Neural cell (in vitro differentiated cells): Measurements from ENCODE around the gene PCBP4. TPM values are rescaled to one million over a fixed set of nuclear protein-coding genes. Genes with fewer than 3 reads are reported as not detected.

Experiments used
- H2AFZ ChIP-seq: fragments of 200-600, 300-800 bp; sonication (generic), shearing (Covaris generic); 2 replicates; pipeline ENCODE4 v1.6.0; 2014; ENCODE audit warnings: low read depth, mild to moderate bottlenecking, antibody characterized with exemption, low read length, moderate library complexity
- H3F3A ChIP-seq: fragments of 200-600 bp; shearing (Covaris generic); 2 replicates; pipeline ENCODE4 v1.6.1; 2016; ENCODE audit warnings: mild to moderate bottlenecking, moderate library complexity, mixed read lengths, antibody characterized with exemption, low read length; ENCODE audit not compliant: insufficient read depth, poor library complexity, severe bottlenecking
- H3K27ac ChIP-seq: fragments of 200-600, 300-800 bp; sonication (generic), shearing (Covaris generic); 2 replicates; pipeline ENCODE4 v1.5.1; 2014; ENCODE audit warnings: mild to moderate bottlenecking, low read length, moderate library complexity
- H3K27me3 ChIP-seq: fragments of 300-800, 200-600 bp; sonication (generic), shearing (Covaris generic); 2 replicates; pipeline ENCODE4 v1.6.0; 2014; ENCODE audit warnings: mild to moderate bottlenecking, low read depth, low read length, moderate library complexity; ENCODE audit not compliant: insufficient read depth
- H3K36me3 ChIP-seq: fragments of 300-800, 200-600 bp; sonication (generic), shearing (Covaris generic); 2 replicates; pipeline ENCODE4 v1.5.1; 2014; ENCODE audit warnings: mild to moderate bottlenecking, antibody characterized with exemption, low read length, moderate library complexity; ENCODE audit not compliant: insufficient read depth
- H3K4me2 ChIP-seq: fragments of 300-800, 200-600 bp; sonication (generic), shearing (Covaris generic); 2 replicates; pipeline ENCODE4 v1.6.0; 2014; ENCODE audit warnings: mild to moderate bottlenecking, low read length
- H3K4me3 ChIP-seq: fragments of 300-800, 200-600 bp; sonication (generic), shearing (Covaris generic); 2 replicates; pipeline ENCODE4 v1.5.1; 2014; ENCODE audit warnings: mild to moderate bottlenecking, low read length, moderate library complexity
- H3K79me2 ChIP-seq: fragments of 200-600 bp; shearing (Covaris generic); replicated peaks from 2 replicates; pipeline ENCODE4 v1.6.0; 2014; ENCODE audit warnings: mild to moderate bottlenecking, low read length, moderate library complexity; ENCODE audit not compliant: insufficient read depth
- H3K9ac ChIP-seq: fragments of 300-800, 200-600 bp; sonication (generic), shearing (Covaris generic); 2 replicates; pipeline ENCODE4 v1.6.1; 2016; ENCODE audit warnings: mild to moderate bottlenecking, low read length, mixed read lengths
- H3K9me2 ChIP-seq: fragments of 200-600 bp; shearing (Covaris generic); 2 replicates; pipeline ENCODE4 v1.6.1; 2016; ENCODE audit warnings: mild to moderate bottlenecking, low read length, mixed read lengths; ENCODE audit not compliant: insufficient read depth
- H3K9me3 ChIP-seq: fragments of 200-600, 300-800 bp; sonication (generic), shearing (Covaris generic); 2 replicates; pipeline ENCODE4 v1.6.1; 2016; ENCODE audit warnings: mild to moderate bottlenecking, mixed run types, low read length, moderate library complexity, mixed read lengths
- H4K20me1 ChIP-seq: fragments of 200-600 bp; shearing (Covaris generic); 2 replicates; pipeline ENCODE4 v1.6.1; 2016; ENCODE audit warnings: mild to moderate bottlenecking, mixed run types; ENCODE audit not compliant: insufficient read depth
- EZH2 ChIP-seq: fragments of 200-600, 300-800 bp; shearing (Covaris generic), sonication (generic); IDR thresholded peaks from 2 replicates; pipeline ENCODE4 v1.6.1; 2014; ENCODE audit warnings: antibody characterized with exemption, low read length, borderline replicate concordance, mild to moderate bottlenecking; ENCODE audit not compliant: insufficient read depth, poor library complexity, severe bottlenecking
- MXI1 ChIP-seq: fragments of 450-650 bp; conservative IDR thresholded peaks from 2 replicates; pipeline ENCODE4 v1.6.1; 2014; ENCODE audit warnings: antibody characterized with exemption, mild to moderate bottlenecking; ENCODE audit not compliant: poor library complexity, severe bottlenecking
- POLR2AphosphoS5 ChIP-seq: IDR thresholded peaks from 2 replicates; pipeline ENCODE4 v1.6.1; 2012
- RAD21 ChIP-seq: fragments of 450-650 bp; conservative IDR thresholded peaks from 2 replicates; pipeline ENCODE4 v1.6.1; 2014; ENCODE audit warnings: antibody characterized with exemption, mild to moderate bottlenecking, moderate library complexity
- SMC3 ChIP-seq: fragments of 450-650 bp; conservative IDR thresholded peaks from 2 replicates; pipeline ENCODE4 v1.6.1; 2014; ENCODE audit warnings: antibody characterized with exemption, mild to moderate bottlenecking, moderate library complexity; ENCODE audit not compliant: poor library complexity
- TAF1 ChIP-seq: IDR thresholded peaks from 2 replicates; pipeline ENCODE4 v1.6.1; 2012; ENCODE audit warnings: low read depth
- polyA plus RNA-seq: library from polyadenylated mRNA; depleted of rRNA; stranded (reverse); fragments of >200 nt; gene quantifications from 2 replicates; pipeline ENCODE4 v1.2.3, GENCODE V29; 2014
- TF ChIP-seq, protein P1 (sequence below): IDR thresholded peaks from 2 replicates; pipeline ENCODE4 v1.6.1; 2012; ENCODE audit warnings: borderline replicate concordance
- TF ChIP-seq, protein P2 (sequence below): fragments of 450-650 bp; IDR thresholded peaks from 2 replicates; pipeline ENCODE4 v1.5.1; 2014; ENCODE audit warnings: antibody characterized with exemption, mild to moderate bottlenecking, moderate library complexity; ENCODE audit not compliant: poor library complexity, severe bottlenecking

The PCBP4 gene
- polyA plus RNA-seq, 1 donor from 2014 or later, result 251 TPM

DNA sequence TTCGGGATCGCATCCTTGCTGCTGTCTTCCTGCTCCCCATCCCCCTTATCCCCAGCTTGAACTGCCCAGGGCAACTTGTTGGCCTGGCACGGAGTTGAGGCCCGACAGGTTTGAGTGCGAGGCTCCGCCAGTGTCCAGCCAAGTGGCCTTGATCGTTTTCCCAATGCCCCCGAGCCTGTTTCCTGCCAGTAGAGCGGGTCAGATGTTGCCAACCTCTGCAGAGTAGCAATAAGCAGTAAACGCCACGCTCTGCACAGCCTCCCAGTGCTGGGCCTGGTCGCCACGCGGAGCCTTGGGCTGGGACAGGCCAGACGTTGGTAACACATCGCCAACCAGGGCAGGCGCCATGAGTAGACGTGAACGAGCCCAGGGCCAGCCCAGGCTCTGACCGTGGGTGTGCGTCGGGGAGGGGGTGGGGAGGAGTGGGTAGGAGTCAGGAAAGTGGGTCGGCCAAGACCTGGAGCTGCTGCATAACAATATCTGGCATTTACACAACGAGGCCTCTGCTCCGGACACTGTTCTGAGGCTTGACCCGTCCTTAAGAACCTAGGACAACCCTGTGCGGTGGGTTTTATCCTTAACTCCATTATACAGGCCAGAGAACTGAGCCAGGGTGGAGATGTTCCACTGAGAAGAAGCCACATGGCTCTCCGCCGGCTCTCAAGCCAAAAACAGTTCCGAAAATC is 7.2 kb upstream of the PCBP4 start:
- Histone ChIP-seq H4K20me1 (no peaks in the 10 kb centered on the region), H3F3A (no peaks in the 10 kb centered on the region), H2AFZ (peak overlapping the region; percentile 86), H3K9me2 (no peaks in the 10 kb centered on the region), H3K4me3 (peak overlapping the region; percentile 69), H3K36me3 (no peaks in the 10 kb centered on the region), H3K79me2 (no peaks in the 10 kb centered on the region), H3K9me3 (no peaks in the 10 kb centered on the region), H3K9ac (peak overlapping the region; percentile 85), H3K27ac (peak overlapping the region; percentile 70), H3K4me2 (peak overlapping the region; percentile 87), H3K27me3 (no peaks in the 10 kb centered on the region)
- TF ChIP-seq SMC3, result peak; percentile 19
- TF ChIP-seq MXI1, result no peak

DNA sequence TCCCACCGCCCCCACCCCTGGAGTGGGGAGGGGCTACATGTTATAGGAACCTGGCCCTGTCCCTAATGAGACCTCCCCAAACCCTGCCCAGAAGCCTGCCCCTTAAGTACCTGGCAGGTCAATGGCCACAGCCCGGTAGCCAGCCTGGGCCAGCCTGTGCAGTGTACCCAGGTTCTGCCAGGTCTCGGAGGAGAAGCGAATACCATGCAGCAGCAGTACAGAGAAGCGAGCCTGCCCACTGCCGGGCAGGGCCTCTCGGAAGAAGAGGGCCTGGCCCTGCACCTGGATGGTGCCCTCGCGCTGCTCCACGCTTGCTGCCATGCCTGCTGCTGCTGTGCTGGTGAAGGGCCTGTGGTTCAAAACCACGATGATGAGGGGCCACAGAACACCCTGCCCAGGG is 4.1 kb upstream of the PCBP4 start:
- no peaks in the 10 kb centered on the region for H4K20me1 ChIP-seq
- H3K9me2 ChIP-seq, result no peaks in the 10 kb centered on the region
- H3K27me3 ChIP-seq, result no peaks in the 10 kb centered on the region
- H3K4me2 ChIP-seq, result no peak overlapping the region
- H3K4me3 ChIP-seq, result no peak overlapping the region
- no peaks in the 10 kb centered on the region for H3K9me3 ChIP-seq
- no peak for TF ChIP-seq EZH2
- TF ChIP-seq, protein P1, sequence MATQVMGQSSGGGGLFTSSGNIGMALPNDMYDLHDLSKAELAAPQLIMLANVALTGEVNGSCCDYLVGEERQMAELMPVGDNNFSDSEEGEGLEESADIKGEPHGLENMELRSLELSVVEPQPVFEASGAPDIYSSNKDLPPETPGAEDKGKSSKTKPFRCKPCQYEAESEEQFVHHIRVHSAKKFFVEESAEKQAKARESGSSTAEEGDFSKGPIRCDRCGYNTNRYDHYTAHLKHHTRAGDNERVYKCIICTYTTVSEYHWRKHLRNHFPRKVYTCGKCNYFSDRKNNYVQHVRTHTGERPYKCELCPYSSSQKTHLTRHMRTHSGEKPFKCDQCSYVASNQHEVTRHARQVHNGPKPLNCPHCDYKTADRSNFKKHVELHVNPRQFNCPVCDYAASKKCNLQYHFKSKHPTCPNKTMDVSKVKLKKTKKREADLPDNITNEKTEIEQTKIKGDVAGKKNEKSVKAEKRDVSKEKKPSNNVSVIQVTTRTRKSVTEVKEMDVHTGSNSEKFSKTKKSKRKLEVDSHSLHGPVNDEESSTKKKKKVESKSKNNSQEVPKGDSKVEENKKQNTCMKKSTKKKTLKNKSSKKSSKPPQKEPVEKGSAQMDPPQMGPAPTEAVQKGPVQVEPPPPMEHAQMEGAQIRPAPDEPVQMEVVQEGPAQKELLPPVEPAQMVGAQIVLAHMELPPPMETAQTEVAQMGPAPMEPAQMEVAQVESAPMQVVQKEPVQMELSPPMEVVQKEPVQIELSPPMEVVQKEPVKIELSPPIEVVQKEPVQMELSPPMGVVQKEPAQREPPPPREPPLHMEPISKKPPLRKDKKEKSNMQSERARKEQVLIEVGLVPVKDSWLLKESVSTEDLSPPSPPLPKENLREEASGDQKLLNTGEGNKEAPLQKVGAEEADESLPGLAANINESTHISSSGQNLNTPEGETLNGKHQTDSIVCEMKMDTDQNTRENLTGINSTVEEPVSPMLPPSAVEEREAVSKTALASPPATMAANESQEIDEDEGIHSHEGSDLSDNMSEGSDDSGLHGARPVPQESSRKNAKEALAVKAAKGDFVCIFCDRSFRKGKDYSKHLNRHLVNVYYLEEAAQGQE, result no peak
- no peak for TF ChIP-seq TAF1
- no peak for TF ChIP-seq POLR2AphosphoS5
- TF ChIP-seq RAD21, result no peak
- TF ChIP-seq, protein P2, sequence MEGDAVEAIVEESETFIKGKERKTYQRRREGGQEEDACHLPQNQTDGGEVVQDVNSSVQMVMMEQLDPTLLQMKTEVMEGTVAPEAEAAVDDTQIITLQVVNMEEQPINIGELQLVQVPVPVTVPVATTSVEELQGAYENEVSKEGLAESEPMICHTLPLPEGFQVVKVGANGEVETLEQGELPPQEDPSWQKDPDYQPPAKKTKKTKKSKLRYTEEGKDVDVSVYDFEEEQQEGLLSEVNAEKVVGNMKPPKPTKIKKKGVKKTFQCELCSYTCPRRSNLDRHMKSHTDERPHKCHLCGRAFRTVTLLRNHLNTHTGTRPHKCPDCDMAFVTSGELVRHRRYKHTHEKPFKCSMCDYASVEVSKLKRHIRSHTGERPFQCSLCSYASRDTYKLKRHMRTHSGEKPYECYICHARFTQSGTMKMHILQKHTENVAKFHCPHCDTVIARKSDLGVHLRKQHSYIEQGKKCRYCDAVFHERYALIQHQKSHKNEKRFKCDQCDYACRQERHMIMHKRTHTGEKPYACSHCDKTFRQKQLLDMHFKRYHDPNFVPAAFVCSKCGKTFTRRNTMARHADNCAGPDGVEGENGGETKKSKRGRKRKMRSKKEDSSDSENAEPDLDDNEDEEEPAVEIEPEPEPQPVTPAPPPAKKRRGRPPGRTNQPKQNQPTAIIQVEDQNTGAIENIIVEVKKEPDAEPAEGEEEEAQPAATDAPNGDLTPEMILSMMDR, result no peak
- H2AFZ ChIP-seq, result no peak overlapping the region
- no peaks in the 10 kb centered on the region for H3F3A ChIP-seq
- no peak overlapping the region for H3K9ac ChIP-seq
- no peak overlapping the region for H3K27ac ChIP-seq
- no peaks in the 10 kb centered on the region for H3K36me3 ChIP-seq
- peaks cover 8% of the 10 kb centered on the region for H3K79me2 ChIP-seq
